Caco-2 (cell line): ENCODE results near the gene PKHD1. TPM values are rescaled to one million over a fixed set of nuclear protein-coding genes. Genes with fewer than 3 reads are reported as not detected.

Experiments used
- BruUV-seq: library from RNA; stranded (reverse); fragments of 400-500 nt; replicated peaks from 2 replicates; lab custom pipeline; 2021; lab: Mats Ljungman, UMichigan
- CTCF ChIA-PET: fragments of 300-600 bp; sonication (Branson Sonifier 250); formaldehyde crosslinking; loops from one replicate; lab custom pipeline; 2022; ENCODE audit warnings: antibody characterized with exemption; lab: Charles Lee
- POLR2A ChIA-PET: fragments of 300-600 bp; sonication (Branson Sonifier 250); formaldehyde crosslinking; loops from one replicate; lab custom pipeline; 2022; ENCODE audit warnings: antibody characterized with exemption; lab: Charles Lee
- DNase-seq, 2 experiments: peaks; one replicate each; pipeline versions ENCODE4 v3.0.0 to v3.0.0-alpha.2; 2020 to 2022
- H3K27me3 ChIP-seq: replicated peaks from 2 replicates; pipeline ENCODE4 v1.6.0; 2011; ENCODE audit warnings: low read length; ENCODE audit not compliant: control insufficient read depth, insufficient read depth
- H3K36me3 ChIP-seq: 2 replicates; pipeline ENCODE4 v1.5.1; 2011; ENCODE audit warnings: low read length; ENCODE audit not compliant: control insufficient read depth, insufficient read depth
- H3K4me1 ChIP-seq: fragments of 250-450 bp; sonication (Bioruptor Pico); 2 replicates; pipeline ENCODE4 v1.5.1; 2020; ENCODE audit warnings: mild to moderate bottlenecking
- H3K4me3 ChIP-seq: 2 replicates; pipeline ENCODE4 v1.5.1; 2011; ENCODE audit warnings: low read depth, mild to moderate bottlenecking, control low read depth, low read length
- H3K9me3 ChIP-seq: fragments of 250-450 bp; sonication (Bioruptor Pico); 2 replicates; pipeline ENCODE4 v1.5.1; 2020; ENCODE audit warnings: mild to moderate bottlenecking, moderate library complexity
- H3K27ac Mint-ChIP-seq: one replicate; pipeline ENCODE4 v1.8.0; 2022; ENCODE audit warnings: mixed read lengths; ENCODE audit not compliant: unreplicated experiment
- H3K27me3 Mint-ChIP-seq: one replicate; pipeline ENCODE4 v1.8.0; 2022; ENCODE audit warnings: mixed read lengths; ENCODE audit not compliant: insufficient read depth, unreplicated experiment
- H3K36me3 Mint-ChIP-seq: one replicate; pipeline ENCODE4 v1.8.0; 2022; ENCODE audit warnings: mild to moderate bottlenecking, mixed read lengths; ENCODE audit not compliant: insufficient read depth, unreplicated experiment
- H3K4me1 Mint-ChIP-seq: one replicate; pipeline ENCODE4 v1.8.0; 2022; ENCODE audit warnings: low read depth, mixed read lengths; ENCODE audit not compliant: unreplicated experiment
- H3K4me3 Mint-ChIP-seq: one replicate; pipeline ENCODE4 v1.8.0; 2022; ENCODE audit warnings: mild to moderate bottlenecking, moderate library complexity, mixed read lengths; ENCODE audit not compliant: unreplicated experiment
- H3K9me3 Mint-ChIP-seq: one replicate; pipeline ENCODE4 v1.8.0; 2022; ENCODE audit warnings: mixed read lengths; ENCODE audit not compliant: unreplicated experiment
- CTCF ChIP-seq, 2 experiments: fragments of 200-600 bp in 1 of 2; IDR thresholded peaks; 1 replicate in 1 of 2; 2 replicates in 1 of 2; pipeline versions ENCODE4 v1.5.1 to v1.8.0; 2011 to 2022; ENCODE audit warnings: antibody characterized with exemption in 1 of 2, control low read depth in 1 of 2, inconsistent platforms in 1 of 2, low read depth in 1 of 2, low read length in 1 of 2, mild to moderate bottlenecking in 1 of 2, moderate library complexity in 1 of 2; ENCODE audit not compliant: insufficient read depth in 1 of 2, severe bottlenecking in 1 of 2, unreplicated experiment in 1 of 2
- intact Hi-C: fragments of 100-400 bp; cut with micrococcal nuclease; formaldehyde crosslinking; loops from one replicate; pipeline ENCODE4 v1.10.0; 2022; ENCODE audit not compliant: unreplicated experiment
- total RNA-seq: library from RNA; stranded (reverse); gene quantifications from 2 replicates; pipeline ENCODE4 v1.2.3, GENCODE V29; 2022

PKHD1 gene
- total RNA-seq, 1 experiment from 2014 or later: 3.3 TPM

- BruUV-seq: no TSS peak
- DNase-seq: no peak
- Histone ChIP-seq H3K4me3 (no peak overlapping the region), H3K36me3 (no peaks in the 10 kb centered on the region), H3K27me3 (no peaks in the 10 kb centered on the region), H3K4me1 (no peaks in the 10 kb centered on the region), H3K9me3 (no peaks in the 10 kb centered on the region)
- TF ChIP-seq CTCF (IDR thresholded peaks at IDR 0.05; ENCODE audit: insufficient read depth in 1 of 2, low read depth in 1 of 2, low read length in 1 of 2, severe bottlenecking in 1 of 2, unreplicated experiment in 1 of 2): no peak
- Mint-ChIP-seq H3K4me1 (no peaks in the 10 kb centered on the region), H3K4me3 (no peak overlapping the region), H3K9me3 (no peaks in the 10 kb centered on the region), H3K27ac (no peak overlapping the region), H3K27me3 (peaks cover 2% of the 10 kb centered on the region), H3K36me3 (no peaks in the 10 kb centered on the region)
- ChIA-PET POLR2A (no interaction called here), CTCF (no interaction called here)
- intact Hi-C loops: no loop called here
Measured at GRCh38 chr6:51817832-51818231, 269.6 kb downstream of the PKHD1 start.

GRCh38 chr6:51814418-51814817 is 273.0 kb downstream of the PKHD1 start:
- H3K4me3 Mint-ChIP-seq: no peak overlapping the region
- Histone ChIP-seq H3K27me3 (no peaks in the 10 kb centered on the region), H3K4me1 (no peaks in the 10 kb centered on the region), H3K36me3 (no peaks in the 10 kb centered on the region), H3K9me3 (no peaks in the 10 kb centered on the region), H3K4me3 (no peak overlapping the region)
- no peak overlapping the region for H3K27ac Mint-ChIP-seq
- no peak for DNase-seq
- ChIA-PET CTCF (interaction anchor here (1.1 kb wide), 1 partner anchor 130 kb away, joined by 3 read pairs; no protein-coding TSS in a partner anchor), POLR2A (no interaction called here)
- intact Hi-C loops: no loop called here
- H3K36me3 Mint-ChIP-seq: no peaks in the 10 kb centered on the region
- H3K9me3 Mint-ChIP-seq: no peaks in the 10 kb centered on the region
- BruUV-seq: no TSS peak
- no peaks in the 10 kb centered on the region for H3K4me1 Mint-ChIP-seq
- no peak for TF ChIP-seq CTCF (IDR thresholded peaks at IDR 0.05; ENCODE audit: insufficient read depth in 1 of 2, low read depth in 1 of 2, low read length in 1 of 2, severe bottlenecking in 1 of 2, unreplicated experiment in 1 of 2)
- peaks cover 2% of the 10 kb centered on the region for H3K27me3 Mint-ChIP-seq

GRCh38 chr6:51813904-51814303 is 273.5 kb downstream of the PKHD1 start:
- Histone ChIP-seq H3K4me3 (no peak overlapping the region), H3K4me1 (no peaks in the 10 kb centered on the region), H3K27me3 (no peaks in the 10 kb centered on the region), H3K36me3 (no peaks in the 10 kb centered on the region), H3K9me3 (no peaks in the 10 kb centered on the region)
- Mint-ChIP-seq H3K9me3 (no peaks in the 10 kb centered on the region), H3K27ac (no peak overlapping the region), H3K27me3 (peaks cover 2% of the 10 kb centered on the region), H3K4me1 (no peaks in the 10 kb centered on the region), H3K4me3 (no peak overlapping the region), H3K36me3 (no peaks in the 10 kb centered on the region)
- ChIA-PET CTCF (interaction anchor here (1.1 kb wide), 1 partner anchor 130 kb away, joined by 3 read pairs; no protein-coding TSS in a partner anchor), POLR2A (no interaction called here)
- BruUV-seq: no TSS peak
- intact Hi-C loops: no loop called here
- DNase-seq: no peak
- TF ChIP-seq CTCF (IDR thresholded peaks at IDR 0.05; ENCODE audit: insufficient read depth in 1 of 2, low read depth in 1 of 2, low read length in 1 of 2, severe bottlenecking in 1 of 2, unreplicated experiment in 1 of 2): no peak
